Breast epithelium (tissue), 4 donors: ENCODE results near the gene OTOP2. TPM values are rescaled to one million over a fixed set of nuclear protein-coding genes. Genes with fewer than 3 reads are reported as not detected.

Experiments used
- DNase-seq, 2 donors: peaks; one replicate each; pipeline ENCODE4 v3.0.0-alpha.2; 2019; ENCODE audit warnings: low spot score in 2 of 2
- H3K27ac ChIP-seq, 2 donors: fragments of 200-600 bp; sonication (generic) in 1 of 2; one replicate each; pipeline ENCODE4 v1.5.1; 2016 to 2019; ENCODE audit warnings: mild to moderate bottlenecking in 1 of 2
- H3K27me3 ChIP-seq, 2 donors: fragments of 200-600 bp; sonication (generic) in 1 of 2; one replicate each; pipeline versions ENCODE4 v1.5.1 to v1.6.0; 2017 to 2019; ENCODE audit warnings: control low read depth in 1 of 2, mild to moderate bottlenecking in 1 of 2
- H3K36me3 ChIP-seq: fragments of 200-600 bp; one replicate; pipeline ENCODE4 v1.5.1; 2019
- H3K4me1 ChIP-seq, 2 donors: fragments of 200-600 bp; sonication (generic); one replicate each; pipeline ENCODE4 v1.5.1; 2016 to 2019; ENCODE audit warnings: control low read depth in 1 of 2
- H3K4me3 ChIP-seq, 3 donors: fragments of 200-600 bp; sonication (generic); 1 replicate in 2 of 3; 2 replicates in 1 of 3; pipeline ENCODE4 v1.5.1; 2016 to 2019; ENCODE audit warnings: mild to moderate bottlenecking in 3 of 3, moderate library complexity in 2 of 3
- H3K9me3 ChIP-seq, 2 donors: fragments of 200-600 bp; sonication (generic) in 1 of 2; one replicate each; pipeline ENCODE4 v1.5.1; 2016 to 2019; ENCODE audit warnings: control low read depth in 1 of 2
- POLR2A ChIP-seq: fragments of 450-650 bp; IDR thresholded peaks from one replicate; pipeline ENCODE4 v1.6.1; 2016; ENCODE audit warnings: antibody characterized with exemption, mild to moderate bottlenecking, moderate library complexity
- POLR2AphosphoS5 ChIP-seq, 3 donors: sonication (generic); formaldehyde crosslinking; IDR thresholded peaks; one replicate each; pipeline ENCODE4 v1.6.1; 2017; ENCODE audit warnings: antibody characterized with exemption in 3 of 3
- intact Hi-C: fragments of 100-400 bp; cut with DNase I; formaldehyde crosslinking; loops from one replicate; pipeline ENCODE4 v1.15.1; 2023; ENCODE audit warnings: low total_unique reads
- total RNA-seq, 3 donors: library from RNA; depleted of rRNA; stranded (reverse); fragments of >200 nt; gene quantifications; one replicate each; pipeline ENCODE4 v1.1.0, GENCODE V29; 2016
- TF ChIP-seq, protein P1 (sequence below), 3 donors: fragments of 450-650 bp; IDR thresholded peaks; one replicate each; pipeline ENCODE4 v1.5.1; 2016 to 2017; ENCODE audit warnings: antibody characterized with exemption in 3 of 3, mild to moderate bottlenecking in 3 of 3, moderate library complexity in 3 of 3

OTOP2 gene
- total RNA-seq, 3 donors from 2014 or later = 0.33 TPM; not detected in 2

DNA sequence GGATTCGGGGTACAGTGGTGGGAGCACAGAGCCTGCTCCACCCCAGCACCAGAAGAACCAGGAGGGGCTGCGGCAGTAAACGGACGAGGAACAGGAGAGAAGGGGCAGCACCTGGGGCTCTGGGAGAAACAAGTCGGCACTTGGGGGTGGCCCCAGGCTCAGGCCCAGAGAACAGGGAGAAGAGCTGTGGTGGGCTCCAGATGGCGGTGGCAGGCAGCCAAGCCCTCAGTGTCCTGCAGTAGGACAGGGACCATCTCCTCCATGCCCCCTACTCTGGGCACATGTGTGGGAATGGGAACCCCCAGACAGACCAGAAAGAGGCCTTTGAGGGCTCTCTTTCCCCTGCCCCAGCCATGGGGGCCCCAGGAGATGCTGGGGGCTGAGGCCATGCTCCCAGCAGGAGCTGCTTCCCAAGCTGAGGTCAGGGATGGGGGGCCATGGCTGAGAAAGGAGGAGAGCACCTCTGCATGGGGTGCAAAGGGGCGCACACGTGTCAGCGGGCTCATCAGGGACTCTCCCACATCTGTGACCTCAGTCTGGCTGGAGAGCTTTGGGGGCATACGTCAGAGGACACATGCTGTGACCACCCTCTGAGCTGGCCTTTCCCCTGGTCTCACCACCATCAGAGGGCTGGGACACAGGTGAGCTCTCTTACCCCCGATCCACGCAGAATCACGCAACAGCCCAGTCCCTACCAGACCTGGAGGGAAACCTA is 7.8 kb upstream of the OTOP2 start:
- Histone ChIP-seq H3K4me3 (no peak overlapping the region), H3K27ac (no peak overlapping the region), H3K27me3 (no peaks in the 10 kb centered on the region), H3K9me3 (no peaks in the 10 kb centered on the region), H3K4me1 (no peaks in the 10 kb centered on the region), H3K36me3 (no peaks in the 10 kb centered on the region)
- no peak for DNase-seq
- no peak for TF ChIP-seq POLR2AphosphoS5 (IDR thresholded peaks at IDR 0.05)
- no peak for TF ChIP-seq POLR2A
- TF ChIP-seq, protein P1, sequence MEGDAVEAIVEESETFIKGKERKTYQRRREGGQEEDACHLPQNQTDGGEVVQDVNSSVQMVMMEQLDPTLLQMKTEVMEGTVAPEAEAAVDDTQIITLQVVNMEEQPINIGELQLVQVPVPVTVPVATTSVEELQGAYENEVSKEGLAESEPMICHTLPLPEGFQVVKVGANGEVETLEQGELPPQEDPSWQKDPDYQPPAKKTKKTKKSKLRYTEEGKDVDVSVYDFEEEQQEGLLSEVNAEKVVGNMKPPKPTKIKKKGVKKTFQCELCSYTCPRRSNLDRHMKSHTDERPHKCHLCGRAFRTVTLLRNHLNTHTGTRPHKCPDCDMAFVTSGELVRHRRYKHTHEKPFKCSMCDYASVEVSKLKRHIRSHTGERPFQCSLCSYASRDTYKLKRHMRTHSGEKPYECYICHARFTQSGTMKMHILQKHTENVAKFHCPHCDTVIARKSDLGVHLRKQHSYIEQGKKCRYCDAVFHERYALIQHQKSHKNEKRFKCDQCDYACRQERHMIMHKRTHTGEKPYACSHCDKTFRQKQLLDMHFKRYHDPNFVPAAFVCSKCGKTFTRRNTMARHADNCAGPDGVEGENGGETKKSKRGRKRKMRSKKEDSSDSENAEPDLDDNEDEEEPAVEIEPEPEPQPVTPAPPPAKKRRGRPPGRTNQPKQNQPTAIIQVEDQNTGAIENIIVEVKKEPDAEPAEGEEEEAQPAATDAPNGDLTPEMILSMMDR (IDR thresholded peaks at IDR 0.05) = no peak
- intact Hi-C loops = no loop called here

DNA sequence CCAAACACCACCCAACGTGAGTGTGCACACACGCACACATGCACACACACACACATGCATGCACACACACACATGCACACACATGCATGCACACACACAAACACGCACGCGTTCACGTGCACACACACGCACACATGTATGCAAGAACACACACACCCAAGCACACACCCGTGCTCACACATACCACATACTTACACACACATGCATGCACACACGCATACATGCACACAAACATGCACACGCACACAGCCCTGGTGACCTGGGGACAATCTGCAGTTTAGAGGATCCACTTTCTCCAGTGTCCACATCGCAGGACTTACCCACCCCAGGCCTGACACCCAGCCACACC is 7.2 kb upstream of the OTOP2 start:
- Histone ChIP-seq H3K27ac (no peak overlapping the region), H3K27me3 (peaks cover 0 to 1% of the 10 kb centered on the region in 2 donors), H3K4me1 (no peaks in the 10 kb centered on the region), H3K9me3 (no peaks in the 10 kb centered on the region), H3K36me3 (no peaks in the 10 kb centered on the region), H3K4me3 (no peak overlapping the region)
- TF ChIP-seq, protein P1 (IDR thresholded peaks at IDR 0.05) = no peak
- no peak for DNase-seq
- intact Hi-C loops = no loop called here

DNA sequence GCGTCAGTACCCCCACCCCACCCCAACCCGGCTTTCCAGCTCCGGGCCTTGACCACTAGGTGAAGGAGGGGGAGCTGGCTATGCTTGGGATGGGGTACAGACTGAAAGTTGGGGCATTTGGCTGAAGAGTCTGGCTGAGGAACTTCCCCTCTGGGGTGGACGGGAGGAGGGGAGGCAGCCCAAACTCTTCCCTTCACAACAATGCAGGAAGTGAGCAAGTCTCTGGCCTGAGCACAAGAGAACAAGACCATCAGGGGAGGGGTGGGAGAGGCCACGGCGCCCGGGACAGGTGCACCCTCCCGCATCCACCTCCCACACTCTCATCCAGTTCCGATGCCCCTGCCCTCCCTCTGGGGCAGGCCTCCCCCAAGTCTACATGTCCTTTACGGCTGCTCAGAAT is 6.6 kb upstream of the OTOP2 start:
- Histone ChIP-seq H3K4me1 (no peaks in the 10 kb centered on the region), H3K4me3 (no peak overlapping the region), H3K27ac (no peak overlapping the region), H3K27me3 (peaks cover 0 to 7% of the 10 kb centered on the region in 2 donors), H3K36me3 (no peaks in the 10 kb centered on the region), H3K9me3 (no peaks in the 10 kb centered on the region)
- no peak for DNase-seq
- intact Hi-C loops = no loop called here
- TF ChIP-seq POLR2AphosphoS5 (IDR thresholded peaks at IDR 0.05) (no peak), POLR2A (no peak)
- TF ChIP-seq, protein P1 (IDR thresholded peaks at IDR 0.05) = no peak

DNA sequence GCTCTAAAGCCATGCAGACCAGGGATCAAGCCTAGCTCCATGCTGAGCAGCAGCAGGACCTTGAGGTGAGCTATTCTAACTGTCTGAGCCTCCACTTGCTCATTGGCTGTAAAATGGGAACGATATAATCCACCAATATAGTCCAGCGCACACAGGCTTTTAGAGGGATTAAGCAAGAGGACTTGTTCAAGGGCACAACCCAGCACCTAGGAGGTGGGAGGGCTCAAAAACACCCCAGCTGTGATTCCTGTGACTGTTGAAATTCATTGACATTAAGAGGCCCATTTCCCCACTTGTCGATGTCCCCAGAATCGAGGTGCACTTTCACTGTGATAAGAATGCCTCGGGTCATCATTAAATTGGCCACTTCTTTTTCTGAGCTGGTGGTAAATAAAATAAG is 5.2 kb upstream of the OTOP2 start:
- no peaks in the 10 kb centered on the region for H3K36me3 ChIP-seq
- no peak for TF ChIP-seq POLR2A
- H3K4me3 ChIP-seq = no peak overlapping the region
- peaks cover 7 to 11% of the 10 kb centered on the region in 2 donors for H3K4me1 ChIP-seq
- intact Hi-C loops = no loop called here
- peaks cover 0 to 22% of the 10 kb centered on the region in 2 donors for H3K27me3 ChIP-seq
- no peak overlapping the region for H3K27ac ChIP-seq
- no peak for DNase-seq
- no peaks in the 10 kb centered on the region for H3K9me3 ChIP-seq

DNA sequence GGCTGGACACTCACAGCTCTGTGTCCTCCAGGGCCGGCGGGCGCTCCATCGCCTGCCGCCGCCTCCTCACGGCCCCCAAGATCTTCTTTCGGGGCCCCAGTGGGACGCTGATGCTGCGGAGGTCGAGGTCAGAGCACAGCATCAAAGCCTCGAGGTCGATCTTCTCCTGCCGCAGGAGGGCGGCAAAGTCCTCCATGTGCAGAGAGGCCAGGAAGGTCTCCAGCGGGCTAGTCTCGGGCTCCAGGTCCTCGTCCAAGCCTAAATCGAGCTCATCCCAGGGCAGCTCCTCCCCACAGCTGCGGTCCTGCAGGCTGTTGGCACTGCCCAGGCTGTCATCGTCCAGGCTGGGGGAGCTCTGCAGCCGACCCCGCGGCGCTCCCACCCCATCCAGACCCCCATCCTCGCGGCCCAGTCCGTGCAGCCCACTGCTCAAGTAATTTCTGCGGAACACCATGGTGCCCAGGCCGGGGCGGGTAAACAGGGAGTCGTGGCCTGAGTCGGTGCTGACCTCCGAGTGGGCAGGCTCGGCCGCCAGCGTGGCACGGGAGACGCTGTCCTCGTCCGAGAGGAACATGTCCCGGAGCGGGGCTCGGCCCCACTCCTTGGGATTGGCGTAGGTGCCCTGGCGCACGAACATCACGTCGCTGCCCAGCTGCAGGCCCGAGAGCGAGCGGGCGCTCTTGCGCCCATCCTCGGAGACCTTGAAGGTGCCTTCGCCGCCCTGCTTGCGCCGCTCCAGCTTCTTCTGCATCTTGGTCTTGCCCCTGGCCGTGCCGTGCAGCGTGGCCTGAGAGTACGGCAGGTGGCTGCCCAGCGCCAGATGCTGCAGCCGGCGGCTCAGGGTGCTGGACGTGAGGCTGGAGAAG is 4.4 kb upstream of the OTOP2 start:
- intact Hi-C loops = no loop called here
- no peaks in the 10 kb centered on the region for H3K36me3 ChIP-seq
- no peak for TF ChIP-seq POLR2AphosphoS5 (IDR thresholded peaks at IDR 0.05)
- TF ChIP-seq, protein P1 (IDR thresholded peaks at IDR 0.05) = no peak
- no peak for TF ChIP-seq POLR2A
- H3K4me1 ChIP-seq = peaks cover 8 to 17% of the 10 kb centered on the region in 2 donors
- H3K4me3 ChIP-seq = no peak overlapping the region
- H3K27ac ChIP-seq = no peak overlapping the region
- no peaks in the 10 kb centered on the region for H3K9me3 ChIP-seq
- H3K27me3 ChIP-seq = peaks cover 0 to 30% of the 10 kb centered on the region in 2 donors
- no peak for DNase-seq
